SIG-M5 treated with dmso at 0.1 percent for 504 hours (cell line): ENCODE data around the gene P4HB.
A peak's percentile ranks its signal among the peaks of the same experiment; 100 is the strongest.
"Not testable (repeated sequence)": the region's sequence is repeated elsewhere in the genome, so short reads cannot be mapped to it uniquely, and the experiment has no call there.

Experiments
- DNase-seq: peaks from one replicate; lab custom pipeline; 2025; ENCODE audit not compliant: unreplicated experiment; lab: John Stamatoyannopoulos, UW

P4HB gene

DNA sequence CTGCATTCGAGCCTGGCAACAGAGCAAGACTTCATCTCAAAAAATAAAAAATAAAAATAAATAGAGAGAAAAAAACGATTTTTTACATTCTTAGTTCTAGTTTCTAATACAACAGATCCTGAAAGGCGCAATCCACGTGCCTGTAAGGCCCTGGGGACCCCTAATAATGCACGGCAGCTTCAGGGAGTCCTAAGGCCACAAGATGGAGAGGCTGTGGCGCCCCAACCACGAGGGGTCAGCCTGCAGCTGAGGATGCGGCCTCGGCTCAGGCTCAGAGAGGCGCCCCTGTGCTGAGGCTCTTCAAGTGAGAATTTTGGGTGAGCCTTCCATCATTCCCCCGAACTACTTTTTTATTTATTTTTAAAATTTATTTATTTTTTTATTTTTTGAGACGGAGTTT lies 10.9 kb downstream of the P4HB start:
- DNase-seq = no peak

DNA sequence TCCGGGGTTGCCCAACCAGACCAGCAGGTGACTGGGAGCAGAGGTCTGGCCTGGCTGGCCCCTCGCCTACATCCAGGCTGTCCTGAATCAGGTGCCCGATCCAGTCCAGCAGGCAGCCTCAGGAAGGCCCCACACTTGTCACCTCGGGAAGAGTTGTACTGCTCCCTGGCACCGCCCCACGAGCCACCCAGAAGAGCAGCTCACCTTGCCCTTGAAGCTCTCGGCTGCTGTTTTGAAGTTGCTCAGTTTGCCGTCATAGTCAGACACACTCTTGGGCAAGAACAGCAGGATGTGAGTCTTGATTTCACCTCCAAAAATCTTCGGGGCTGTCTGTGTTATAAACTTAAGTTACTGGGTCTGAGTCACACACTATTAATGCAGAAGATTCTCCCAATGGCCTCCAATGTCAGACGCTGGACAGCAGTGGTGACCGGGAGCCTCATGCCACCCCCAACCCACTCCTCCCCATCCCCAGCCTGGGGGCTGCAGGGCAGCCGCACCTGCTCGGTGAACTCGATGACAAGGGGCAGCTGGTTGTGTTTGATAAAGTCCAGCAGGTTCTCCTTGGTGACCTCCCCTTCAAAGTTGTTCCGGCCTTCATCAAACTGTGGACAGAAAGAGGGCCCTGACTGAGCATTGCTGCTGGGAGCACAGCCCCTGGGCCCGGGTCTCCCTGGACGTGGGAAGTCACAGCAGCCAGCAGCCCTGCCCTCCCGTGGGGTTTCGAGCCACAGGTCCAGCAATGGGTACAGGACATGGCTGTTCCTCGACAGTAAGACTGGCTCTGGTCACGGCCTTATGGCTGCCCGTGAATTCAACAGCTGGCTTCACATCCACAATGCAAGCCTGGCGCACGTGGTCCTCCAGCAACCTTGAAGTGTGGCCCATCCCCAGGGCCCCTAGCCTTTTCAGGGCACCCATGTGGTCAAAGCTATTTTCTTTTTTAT lies 13.3 kb downstream of the P4HB start:
- DNase-seq = no peak

DNA sequence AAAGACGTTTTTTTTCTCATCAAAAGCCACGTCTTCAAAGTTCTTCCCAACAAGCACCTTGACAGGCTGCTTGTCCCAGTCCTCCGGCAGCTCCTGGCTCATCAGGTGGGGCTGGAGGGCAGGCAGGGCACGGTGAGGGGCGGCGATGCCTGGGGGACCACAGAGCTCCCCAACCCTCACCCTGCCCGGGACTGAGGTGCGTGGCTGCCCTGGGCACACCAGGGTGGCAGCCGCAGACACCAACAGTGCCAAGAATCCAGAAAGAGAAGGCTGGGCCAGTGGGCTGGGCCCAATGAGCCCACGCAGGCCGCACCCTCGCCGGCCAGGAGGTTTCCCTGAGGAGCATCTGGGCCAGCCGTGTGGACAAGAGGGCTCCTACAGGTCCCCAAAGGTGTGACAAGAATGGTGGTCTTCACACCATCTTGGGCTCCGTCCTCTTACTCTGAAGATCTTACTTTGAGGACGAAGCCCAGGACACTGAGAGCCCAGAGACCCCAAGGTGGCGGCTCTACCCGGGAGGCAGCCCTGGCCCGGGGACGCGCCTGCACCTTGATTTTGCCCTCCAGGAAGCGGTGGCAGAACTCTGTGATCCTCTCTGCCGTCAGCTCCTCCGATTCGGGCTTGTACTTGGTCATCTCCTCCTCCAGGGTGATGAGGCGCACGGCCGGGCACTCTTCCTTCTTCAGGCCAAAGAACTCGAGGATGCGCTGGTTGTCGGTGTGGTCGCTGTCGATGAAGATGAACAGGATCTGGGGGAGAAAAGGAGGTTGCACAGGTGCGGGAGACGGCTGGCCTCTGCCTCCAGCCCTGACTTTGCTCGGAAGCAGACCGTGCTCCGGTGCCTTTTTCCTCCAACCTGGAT lies 14.2 kb downstream of the P4HB start:
- no peak for DNase-seq

DNA sequence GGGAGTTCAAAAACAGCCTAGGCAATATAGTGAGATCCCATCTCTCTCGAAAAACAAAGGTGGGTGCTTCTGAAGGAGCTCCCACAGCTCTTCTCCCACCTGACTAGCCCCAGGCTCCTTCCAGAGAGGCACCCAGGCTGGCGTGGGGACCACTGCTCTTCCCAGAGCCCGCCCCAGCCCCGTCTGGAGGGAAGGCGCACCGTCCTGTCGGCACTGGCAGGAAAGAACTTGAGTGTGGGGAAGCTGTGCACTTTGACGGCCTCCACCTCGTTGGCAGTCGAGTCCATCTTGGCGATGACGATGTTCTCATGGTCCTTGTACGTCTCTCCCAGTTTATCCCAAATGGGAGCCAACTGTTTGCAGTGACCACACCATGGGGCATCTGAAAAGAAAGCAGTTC lies 15.0 kb downstream of the P4HB start:
- DNase-seq = no peak

DNA sequence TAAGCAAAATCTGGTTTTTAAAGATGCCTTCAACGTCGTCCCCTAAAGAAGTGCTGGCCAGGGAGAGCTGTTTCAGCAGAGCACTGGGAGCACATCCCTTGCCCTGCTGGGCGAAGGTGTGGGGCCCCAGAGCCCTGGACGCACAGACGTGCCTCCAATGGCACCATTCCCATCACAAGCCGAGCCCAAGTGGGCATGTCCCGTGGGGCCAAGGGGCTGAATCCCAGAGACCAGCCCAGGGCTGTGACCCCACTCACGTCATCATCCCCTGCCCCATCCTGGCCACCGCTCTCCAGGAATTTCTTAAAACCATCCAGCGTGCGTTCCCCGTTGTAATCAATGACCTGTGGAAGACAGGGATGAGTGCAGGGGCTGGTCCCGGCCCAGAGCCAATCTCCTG lies 15.4 kb downstream of the P4HB start:
- DNase-seq = no peak

DNA sequence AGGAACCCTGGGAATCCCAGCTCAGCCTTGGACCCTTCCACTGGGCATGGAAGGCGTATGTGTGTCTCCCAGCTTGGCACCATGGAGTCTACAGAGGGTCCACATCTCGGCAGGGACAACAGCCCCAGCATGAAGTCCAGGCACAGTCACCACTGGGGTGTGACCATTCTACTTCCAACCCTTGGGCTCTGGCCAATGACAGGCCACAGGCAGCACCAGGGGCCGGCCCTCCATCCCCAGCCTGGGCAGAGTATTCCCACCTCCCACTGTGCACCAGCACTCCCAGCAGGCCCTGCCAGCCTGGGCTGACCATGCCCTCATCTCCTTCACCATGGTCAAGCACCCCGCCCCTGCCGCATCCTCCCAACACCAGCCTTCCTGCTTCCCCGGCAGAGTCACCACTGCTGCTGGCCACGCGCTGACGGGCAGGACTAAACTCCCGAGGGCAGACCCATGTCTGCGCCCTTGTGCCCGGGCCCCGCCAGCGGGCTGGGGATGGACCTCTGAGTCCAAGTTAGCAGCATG lies 15.9 kb downstream of the P4HB start:
- DNase-seq = no peak

DNA sequence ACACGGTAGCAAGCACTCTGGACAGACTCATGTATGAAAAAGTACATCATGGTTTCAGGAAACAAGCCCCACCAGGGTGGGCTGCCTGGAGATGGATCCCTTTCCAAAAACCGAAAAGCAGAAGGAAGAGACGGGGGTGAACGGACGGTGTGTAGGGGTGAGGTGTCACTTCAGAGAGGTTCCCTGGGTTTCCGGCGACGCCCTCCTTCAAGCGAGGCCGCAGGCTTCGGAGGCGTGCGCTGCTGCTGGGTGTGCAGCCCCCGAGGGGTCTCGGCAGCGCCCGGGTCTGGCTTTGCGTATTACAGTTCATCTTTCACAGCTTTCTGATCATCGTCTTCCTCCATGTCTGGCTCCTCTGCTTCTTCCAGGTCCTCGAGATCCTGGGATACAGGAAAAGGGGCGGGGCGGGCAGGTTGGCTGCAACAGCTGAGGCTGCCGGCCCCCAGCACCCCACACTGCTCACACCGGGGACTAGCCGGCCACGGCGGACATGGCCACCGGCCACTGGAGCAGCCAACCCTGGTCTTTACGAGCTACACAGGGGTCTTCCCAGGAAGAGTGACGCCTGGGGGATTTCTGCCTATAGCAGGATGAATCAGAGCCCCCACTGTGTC lies 16.5 kb downstream of the P4HB start:
- no peak for DNase-seq

DNA sequence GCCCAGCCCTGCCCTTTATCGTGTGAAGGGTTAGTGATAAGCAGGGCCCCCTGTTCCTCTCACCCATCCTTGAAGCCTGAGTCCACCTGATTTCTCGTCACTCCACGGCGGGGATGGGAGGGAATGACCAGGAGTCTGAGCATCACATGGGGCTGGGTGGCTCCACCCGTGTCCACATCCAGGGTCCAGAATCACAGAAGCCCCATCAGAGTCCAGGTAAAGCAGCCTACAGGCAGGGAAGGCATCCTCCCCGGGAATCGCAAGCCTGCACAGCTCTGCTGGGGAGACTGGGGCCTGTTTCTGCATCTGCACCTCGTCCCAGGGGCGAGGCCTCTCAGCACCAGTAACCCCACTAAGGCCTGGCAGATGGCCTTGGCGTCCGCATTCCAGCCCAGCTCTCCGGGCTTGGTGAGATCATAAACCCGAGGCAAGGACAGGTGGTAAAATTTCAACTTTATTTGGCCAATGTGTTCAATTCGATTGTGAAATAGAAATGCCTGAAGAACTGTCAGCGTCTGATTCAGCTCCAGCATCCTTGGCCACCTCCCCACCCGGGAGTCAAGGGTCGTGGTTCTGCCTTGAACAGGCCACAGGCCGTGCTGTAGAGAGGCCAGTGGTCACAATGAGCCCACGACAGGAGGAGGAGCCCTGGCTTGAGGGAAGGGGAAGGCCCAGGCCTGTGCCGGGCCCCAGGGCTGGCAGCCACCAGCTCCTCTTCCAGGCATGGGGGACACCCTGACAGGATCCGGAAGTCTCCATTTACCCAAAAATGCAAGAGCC lies 17.4 kb downstream of the P4HB start:
- no peak for DNase-seq

DNA sequence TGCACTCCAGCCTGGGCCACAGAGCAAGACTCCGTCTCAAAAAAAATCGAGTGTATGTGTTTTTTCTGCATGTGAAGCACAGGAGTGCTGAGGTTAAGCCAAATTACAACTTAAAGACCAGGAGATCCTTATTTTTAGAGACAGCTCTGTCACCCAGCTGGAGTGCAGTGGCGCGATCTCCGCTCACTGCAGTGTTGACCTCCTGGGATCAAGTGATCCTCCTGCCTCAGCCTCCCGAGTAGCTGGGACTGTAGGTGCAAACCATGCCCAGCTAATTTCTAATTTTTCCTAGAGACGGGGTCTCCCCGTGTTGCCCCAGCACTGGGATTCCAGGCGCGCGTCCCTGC lies 18.0 kb downstream of the P4HB start:
- no peak for DNase-seq

DNA sequence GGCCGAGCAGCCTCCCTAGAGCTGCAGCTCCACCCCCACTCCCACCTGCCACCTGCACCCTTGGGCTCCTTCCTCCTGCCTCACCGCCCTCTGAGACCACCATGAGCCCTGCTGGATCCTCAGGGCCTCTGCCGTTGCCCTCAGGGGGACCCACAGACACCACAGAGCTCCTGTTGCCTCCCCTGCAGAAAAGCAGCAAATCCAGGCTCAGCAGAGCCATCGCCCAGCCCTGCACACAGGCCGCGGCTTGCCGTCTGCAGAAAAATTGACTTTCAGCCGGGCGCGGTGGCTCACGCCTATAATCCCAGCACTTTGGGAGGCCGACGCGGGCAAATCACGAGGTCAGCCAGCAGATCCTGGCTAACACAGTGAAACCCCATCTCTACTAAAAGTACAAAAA lies 18.5 kb downstream of the P4HB start:
- DNase-seq = no peak

DNA sequence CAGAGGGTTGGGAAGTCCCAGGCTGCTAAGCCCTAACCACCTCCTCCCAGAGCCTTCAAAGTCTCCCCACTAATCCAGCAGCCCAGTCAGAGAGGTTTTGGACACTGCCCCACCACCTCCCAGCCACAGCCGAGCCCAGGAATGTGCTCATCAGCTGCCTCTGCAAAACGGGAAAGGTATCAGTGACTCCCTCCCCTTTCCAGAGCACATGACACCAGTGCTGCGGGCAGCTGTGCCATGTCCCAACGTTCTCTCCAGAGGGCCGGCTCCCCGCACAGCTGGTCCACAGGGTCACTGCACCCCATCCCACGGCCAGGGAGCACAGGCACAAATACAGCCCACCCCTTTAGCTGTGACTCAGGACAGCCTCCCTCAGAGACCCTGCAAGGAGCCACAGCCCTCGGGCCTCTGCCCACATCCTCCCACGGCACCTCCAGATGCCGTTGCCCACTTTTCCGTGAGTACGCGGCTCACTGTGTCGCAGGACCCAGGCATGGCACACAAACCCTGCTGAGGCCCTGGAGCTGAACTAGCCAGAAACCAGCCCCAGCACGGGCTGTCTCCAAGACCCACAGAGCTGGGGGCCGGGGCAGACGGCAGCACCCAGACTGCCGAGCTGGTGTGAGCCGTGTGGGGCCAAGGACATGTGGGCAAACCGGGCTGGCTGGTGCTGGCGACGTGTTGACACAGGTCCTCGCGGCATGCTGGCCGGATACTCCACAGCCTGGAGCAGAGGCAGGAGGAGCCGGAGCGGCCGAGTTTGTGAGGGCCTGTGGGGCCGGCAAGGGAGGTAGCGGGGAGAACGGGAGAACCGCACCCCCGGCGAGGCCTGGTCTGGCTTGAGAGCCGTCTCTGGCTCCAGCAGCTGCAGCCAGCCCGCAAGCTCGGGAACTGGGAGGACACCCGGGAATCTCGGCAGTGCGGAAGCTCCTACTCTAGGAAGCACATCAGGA lies 19.2 kb downstream of the P4HB start:
- peak; percentile 60 for DNase-seq

DNA sequence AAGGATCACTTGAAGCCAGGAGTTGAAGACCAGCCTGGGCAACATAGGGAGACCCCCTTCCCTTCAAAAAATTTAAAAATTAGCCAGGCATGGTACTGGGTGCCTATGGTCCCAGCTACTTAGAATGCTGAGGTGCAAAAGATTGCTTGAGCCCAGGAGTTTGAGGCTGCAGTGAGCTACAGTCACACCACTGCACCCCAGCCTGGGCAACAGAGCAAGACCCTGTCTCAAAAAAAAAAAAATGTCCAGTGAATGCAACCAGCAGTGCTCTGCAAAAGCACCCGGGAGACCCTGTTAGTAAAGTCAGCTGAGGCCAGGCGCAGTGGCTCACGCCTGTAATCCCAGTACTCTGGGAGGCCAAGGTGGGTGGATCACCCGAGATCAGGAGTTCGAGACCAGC lies 20.3 kb downstream of the P4HB start:
- not testable (repeated sequence) for DNase-seq

DNA sequence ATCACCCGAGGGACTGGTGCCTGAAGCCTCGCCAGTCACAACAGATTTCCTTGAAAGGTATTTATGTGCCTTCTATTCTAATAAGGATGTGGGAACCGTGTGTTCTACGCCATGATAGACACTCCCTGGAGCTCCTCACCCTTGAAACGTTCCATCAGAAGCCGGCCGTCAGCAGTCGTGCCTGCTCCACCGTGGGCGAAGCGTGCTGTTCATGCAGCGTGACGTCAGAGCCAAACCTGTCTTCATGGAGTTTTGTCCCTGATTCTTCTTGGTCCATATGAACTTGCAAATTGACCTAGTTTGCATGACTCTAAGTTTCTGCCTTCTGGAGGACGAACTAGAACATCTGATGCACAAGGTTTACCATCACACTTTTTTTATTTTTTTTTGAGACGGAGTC lies 21.0 kb downstream of the P4HB start:
- no peak for DNase-seq

DNA sequence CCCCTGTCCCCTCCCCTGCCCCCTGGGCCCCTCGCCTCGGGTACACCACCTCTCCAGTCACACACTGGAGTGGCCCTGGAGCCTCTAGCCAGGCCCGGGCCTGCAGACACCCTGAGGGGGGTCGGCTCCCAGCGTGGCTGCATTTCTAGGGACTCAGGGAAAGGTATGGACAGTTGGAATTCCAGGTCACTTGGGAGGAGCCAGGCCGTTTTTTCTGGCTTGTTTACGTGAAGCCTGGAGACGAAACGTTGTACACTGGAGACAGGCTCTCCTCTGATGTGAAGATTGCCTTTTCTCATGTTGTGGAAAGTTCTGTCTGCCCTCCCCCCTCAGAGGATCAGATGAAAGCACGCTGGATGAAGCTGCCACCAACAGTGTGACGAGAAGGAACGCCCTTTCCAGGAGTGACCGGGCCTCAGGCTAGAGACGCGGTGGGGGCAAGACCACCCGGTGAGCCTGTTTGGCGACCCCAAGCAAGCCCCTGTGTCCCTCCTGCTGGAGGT lies 21.5 kb downstream of the P4HB start:
- DNase-seq = no peak

DNA sequence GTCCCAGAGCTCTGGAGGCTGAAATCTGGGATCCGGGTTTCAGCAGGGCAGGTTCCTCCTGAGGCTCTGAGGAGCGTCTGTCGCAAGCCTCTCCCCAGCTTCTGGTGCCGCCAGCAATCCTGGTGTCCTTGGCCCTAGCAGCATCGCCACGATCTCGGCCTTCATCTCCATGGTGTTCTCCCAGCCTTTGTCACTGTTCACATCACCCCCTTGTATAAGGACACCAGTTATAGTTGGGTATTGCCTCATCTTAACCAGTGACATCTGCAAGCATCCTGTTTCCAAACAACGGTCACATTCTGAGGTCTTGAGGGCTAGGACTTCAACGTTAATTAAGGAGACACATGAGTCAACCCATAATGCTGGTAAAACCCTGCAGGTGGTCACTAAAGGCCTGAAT lies 22.7 kb downstream of the P4HB start:
- peak; percentile 100 for DNase-seq

DNA sequence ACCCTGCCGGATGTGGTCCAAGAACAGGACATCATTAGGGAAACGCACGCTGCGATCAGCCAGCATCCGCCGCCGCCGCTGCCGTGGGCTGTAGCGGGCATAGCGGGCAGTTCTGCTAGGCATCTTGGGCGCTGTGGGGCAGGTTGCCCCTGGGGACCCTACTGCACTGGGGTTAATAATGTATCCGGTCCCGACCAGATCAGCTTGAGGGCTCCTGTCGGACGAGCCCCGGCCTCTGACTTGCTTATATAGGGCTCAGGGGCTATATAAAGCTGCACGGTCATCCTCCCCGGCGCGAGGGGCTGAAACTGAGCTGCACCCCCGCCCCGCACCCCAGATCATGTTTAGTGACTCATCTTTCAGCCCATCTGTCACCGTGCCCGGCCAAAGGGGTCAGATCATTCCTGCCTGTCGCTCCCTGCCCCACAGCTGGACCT lies 25.5 kb downstream of the P4HB start, which contains the start of gene PPP1R27:
TSS of gene PPP1R27 (minus strand) at position 220 of the 437 bp plus-strand sequence. CDS start at position 123, 97 bp downstream.
- peak; percentile 84 for DNase-seq

DNA sequence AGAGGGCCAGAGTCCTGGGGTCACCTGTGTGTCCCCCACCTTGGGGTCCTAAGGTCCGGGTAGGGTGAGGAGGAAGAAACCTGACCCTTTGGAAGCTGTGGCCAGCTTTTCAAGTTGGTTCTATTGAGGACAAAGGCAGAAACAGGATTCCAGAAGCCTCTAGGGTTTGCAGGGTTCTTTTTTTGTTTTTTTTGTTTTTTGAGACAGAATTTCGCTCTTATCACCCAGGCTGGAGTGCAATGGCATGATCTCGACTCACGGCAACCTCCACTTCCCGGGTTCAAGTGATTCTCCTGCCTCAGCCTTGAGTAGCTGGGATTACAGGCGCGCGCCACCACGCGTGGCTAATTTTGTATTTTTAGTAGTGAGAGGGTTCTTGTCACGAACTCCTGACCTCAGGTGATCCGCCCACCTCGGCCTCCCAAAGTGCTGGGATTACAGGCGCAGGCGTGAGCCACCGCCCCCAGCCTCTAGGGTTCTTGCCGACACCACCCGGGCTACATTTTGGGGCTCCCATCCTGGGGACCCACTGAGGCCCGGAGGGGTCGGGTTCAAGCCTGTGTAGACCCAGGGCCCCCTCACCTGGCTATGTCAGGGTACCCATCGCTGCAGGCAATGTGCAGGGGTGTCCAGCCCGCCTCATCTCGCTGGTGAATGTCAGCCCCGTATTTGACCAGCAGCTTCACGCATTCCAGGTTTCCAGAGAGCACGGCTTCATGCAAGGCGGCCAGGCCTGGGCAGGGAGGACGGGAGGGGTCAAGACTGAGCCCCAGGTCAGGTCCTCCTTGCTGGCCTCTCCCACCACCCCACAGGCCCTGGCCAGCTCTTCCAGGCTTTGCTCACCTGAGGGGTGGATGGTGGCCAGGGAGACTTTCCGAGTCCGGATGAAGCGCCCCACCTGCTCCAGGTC lies 26.2 kb downstream of the P4HB start:
- DNase-seq = peak; percentile 43
